ENCODE measurements around the gene DTX4. TPM values are rescaled to one million over a fixed set of nuclear protein-coding genes. Genes with fewer than 3 reads are reported as not detected.
A peak's percentile ranks its signal among the peaks of the same experiment; 100 is the strongest.
"Not testable (repeated sequence)": the region's sequence is repeated elsewhere in the genome, so short reads cannot be mapped to it uniquely, and the experiment has no call there.

The DTX4 gene
- total RNA-seq (2022) (3.4 and 4.2 TPM in 2 replicates), Bru-seq, nascent RNA (percentile 37 among the genes with signal in this experiment), BruChase-seq, experiment 1, labeled RNA remaining after a 6-hour chase (percentile 45 among the genes with signal in this experiment), BruChase-seq, experiment 2, labeled RNA remaining after a 2-hour chase (percentile 44 among the genes with signal in this experiment)
- long read RNA-seq, full-length matches to known transcripts: 7 of 18 reads
- long read RNA-seq, partial matches to known transcripts: 4 of 18 reads
- long read RNA-seq, other reads (novel, unspliced or antisense): 7 of 18 reads

GRCh38 chr11:59171508-59172322 is at the start of gene DTX4:
Gene DTX4 (plus strand): TSS chr11:59172132. CDS start chr11:59172596, 464 bp downstream.
- Mint-ChIP-seq H3K9me3 (ENCODE audit: unreplicated experiment) (no peaks in the 10 kb centered on the region), H3K4me1 (ENCODE audit: insufficient read depth, unreplicated experiment) (peaks cover 28% of the 10 kb centered on the region), H3K27ac (ENCODE audit: low read depth, unreplicated experiment) (peak within 1 kb of the TSS; percentile 88), H3K4me3 (ENCODE audit: unreplicated experiment) (no peak within 1 kb of the TSS), H3K27me3 (ENCODE audit: insufficient read depth, unreplicated experiment) (no peaks in the 10 kb centered on the region), H3K36me3 (ENCODE audit: insufficient read depth, unreplicated experiment) (peaks cover 2% of the 10 kb centered on the region)
- peak; percentile 91 for DNase-seq (ENCODE audit: unreplicated experiment)
- peak; percentile 65 for TF ChIP-seq CTCF (IDR thresholded peaks at IDR 0.05; ENCODE audit: unreplicated experiment)
- BruUV-seq (replicated peaks): no TSS peak
- POLR2A ChIA-PET: interaction anchor here (0.6 to 4.4 kb wide), 18 partner anchors 8 to 1561 kb away, joined by 3 to 39 read pairs (median 5); partner anchors contain the start of gene FAM111A
- intact Hi-C loops (cut with micrococcal nuclease): loop anchor here (1.0 to 2.0 kb wide), 5 partner anchors 15 to 509 kb away; no protein-coding TSS in a partner anchor
- CTCF ChIA-PET: interaction anchor here (0.5 to 27.3 kb wide), 41 partner anchors 10 to 1671 kb away, joined by 3 to 530 read pairs (median 4); partner anchors contain the start of genes FAM111A, MPEG1 and OR5A2

- peaks cover 25% of the 10 kb centered on the region for H3K36me3 Mint-ChIP-seq (ENCODE audit: insufficient read depth, unreplicated experiment)
- peak overlapping the region; percentile 24 for H3K27ac Mint-ChIP-seq (ENCODE audit: low read depth, unreplicated experiment)
- ChIA-PET CTCF (interaction anchor here (0.5 to 3.9 kb wide), 56 partner anchors 9 to 1614 kb away, joined by 3 to 36 read pairs (median 4); partner anchors contain the start of genes FAM111B, GLYATL2 and LPXN), POLR2A (interaction anchor here (0.7 to 1.0 kb wide), 3 partner anchors 25 to 130 kb away, joined by 3 read pairs; partner anchors contain the start of gene FAM111B)
- no peak overlapping the region for H3K4me3 Mint-ChIP-seq (ENCODE audit: unreplicated experiment)
- no peaks in the 10 kb centered on the region for H3K27me3 Mint-ChIP-seq (ENCODE audit: insufficient read depth, unreplicated experiment)
- BruUV-seq (replicated peaks): no TSS peak
- peaks cover 14% of the 10 kb centered on the region for H3K9me3 Mint-ChIP-seq (ENCODE audit: unreplicated experiment)
- H3K4me1 Mint-ChIP-seq (ENCODE audit: insufficient read depth, unreplicated experiment): peaks cover 6% of the 10 kb centered on the region
- peak; percentile 73 for DNase-seq (ENCODE audit: unreplicated experiment)
- intact Hi-C loops (cut with micrococcal nuclease): loop anchor here (1.0 to 5.0 kb wide), 3 partner anchors 39 to 459 kb away; no protein-coding TSS in a partner anchor
- TF ChIP-seq CTCF (IDR thresholded peaks at IDR 0.05; ENCODE audit: unreplicated experiment): peak; percentile 98
Measured at GRCh38 chr11:59135648-59136461, 36.1 kb upstream of the DTX4 start.

GRCh38 chr11:59136551-59136950 is 35.4 kb upstream of the DTX4 start:
- Mint-ChIP-seq H3K9me3 (ENCODE audit: unreplicated experiment) (peaks cover 12% of the 10 kb centered on the region), H3K4me1 (ENCODE audit: insufficient read depth, unreplicated experiment) (peaks cover 13% of the 10 kb centered on the region), H3K36me3 (ENCODE audit: insufficient read depth, unreplicated experiment) (peaks cover 20% of the 10 kb centered on the region)
- H3K27ac Mint-ChIP-seq (ENCODE audit: low read depth, unreplicated experiment); H3K27me3 Mint-ChIP-seq (ENCODE audit: insufficient read depth, unreplicated experiment); BruUV-seq (replicated peaks); H3K4me3 Mint-ChIP-seq (ENCODE audit: unreplicated experiment); DNase-seq (ENCODE audit: unreplicated experiment); POLR2A ChIA-PET: not testable (repeated sequence)
- intact Hi-C loops (cut with micrococcal nuclease): loop anchor here (1.0 to 5.0 kb wide), 3 partner anchors 39 to 459 kb away; no protein-coding TSS in a partner anchor
- CTCF ChIA-PET: interaction anchor here (0.7 to 3.9 kb wide), 38 partner anchors 9 to 1614 kb away, joined by 3 to 36 read pairs (median 6); partner anchors contain the start of genes FAM111B and LPXN

GRCh38 chr11:59137190-59137589 is 34.7 kb upstream of the DTX4 start:
- Mint-ChIP-seq H3K4me3 (ENCODE audit: unreplicated experiment) (no peak overlapping the region), H3K27me3 (ENCODE audit: insufficient read depth, unreplicated experiment) (no peaks in the 10 kb centered on the region), H3K27ac (ENCODE audit: low read depth, unreplicated experiment) (no peak overlapping the region), H3K4me1 (ENCODE audit: insufficient read depth, unreplicated experiment) (peaks cover 18% of the 10 kb centered on the region), H3K36me3 (ENCODE audit: insufficient read depth, unreplicated experiment) (peaks cover 20% of the 10 kb centered on the region), H3K9me3 (ENCODE audit: unreplicated experiment) (peaks cover 8% of the 10 kb centered on the region)
- TF ChIP-seq CTCF (IDR thresholded peaks at IDR 0.05; ENCODE audit: unreplicated experiment): no peak
- no peak for DNase-seq (ENCODE audit: unreplicated experiment)
- intact Hi-C loops (cut with micrococcal nuclease): loop anchor here (5.0 kb wide), 1 partner anchor 460 kb away; no protein-coding TSS in a partner anchor
- ChIA-PET POLR2A (no interaction called here), CTCF (interaction anchor here (0.9 to 3.4 kb wide), 3 partner anchors 20 to 47 kb away, joined by 3 to 28 read pairs (median 8); no protein-coding TSS in a partner anchor)
- no TSS peak for BruUV-seq (replicated peaks)
